ENCODE measurements around the gene CTIF. TPM values are rescaled to one million over a fixed set of nuclear protein-coding genes. Genes with fewer than 3 reads are reported as not detected.

Gene CTIF
- total and polyA plus RNA-seq, 12 donors = 20.5 to 159 (median 57.0) TPM

- Histone ChIP-seq H3K36me3 (replicated peaks in 1 of 2) (no peaks in the 10 kb centered on the region), H3K4me1 (replicated peaks in 1 of 2) (peaks cover 15 to 31% of the 10 kb centered on the region in 2 donors), H3K4me3 (no peak overlapping the region), H3K27ac (no peak overlapping the region), H3K9me3 (replicated peaks in 1 of 3) (no peaks in the 10 kb centered on the region), H3K27me3 (no peaks in the 10 kb centered on the region)
- TF ChIP-seq POLR2A (IDR thresholded peaks at IDR 0.05) = no peak
- TF ChIP-seq CTCF (IDR thresholded peaks at IDR 0.05) = no peak
- no peak for DNase-seq
- WGBS, 4 donors = 93 to 100% (median 97%) methylated on average over 4 to 6 of the region's 6 CpGs
- intact Hi-C loops (cut with DNase I) = no loop called here
Measured at GRCh38 chr18:48720655-48721025, 181.8 kb downstream of the CTIF start.

- H3K36me3 ChIP-seq (replicated peaks in 1 of 2) = no peaks in the 10 kb centered on the region
- no peaks in the 10 kb centered on the region for H3K27me3 ChIP-seq
- no peak for TF ChIP-seq CTCF (IDR thresholded peaks at IDR 0.05)
- no peak for TF ChIP-seq POLR2A (IDR thresholded peaks at IDR 0.05)
- DNase-seq = no peak
- no peaks in the 10 kb centered on the region for H3K9me3 ChIP-seq (replicated peaks in 1 of 3)
- 76 to 100% (median 82%) methylated on average over 3 to 8 of the region's 8 CpGs for WGBS, 4 donors
- intact Hi-C loops (cut with DNase I) = no loop called here
- no peak overlapping the region for H3K27ac ChIP-seq
- H3K4me3 ChIP-seq = no peak overlapping the region
- H3K4me1 ChIP-seq (replicated peaks in 1 of 2) = peaks cover 15 to 25% of the 10 kb centered on the region in 2 donors
Measured at GRCh38 chr18:48721312-48721711, 182.5 kb downstream of the CTIF start.

DNA sequence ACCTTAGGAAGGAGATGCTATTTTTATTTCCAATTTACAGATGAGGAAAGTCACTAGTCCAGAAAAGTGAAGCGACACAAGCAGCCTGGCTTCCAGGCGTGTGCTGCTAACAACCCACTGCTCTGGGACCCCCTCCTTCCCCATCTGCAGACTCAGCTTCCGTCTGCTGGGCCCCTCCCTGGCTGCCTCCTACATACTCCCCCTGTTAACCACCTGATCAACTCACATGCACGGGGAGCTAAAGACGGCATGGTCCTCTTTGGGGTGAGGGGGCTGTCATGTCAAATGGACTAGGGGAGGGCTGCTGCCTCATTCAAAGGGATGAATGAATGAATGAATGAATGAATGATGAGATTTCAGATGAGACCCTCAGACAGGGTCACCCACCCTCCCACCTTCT is 184.2 kb downstream of the CTIF start:
- Histone ChIP-seq H3K4me3 (no peak overlapping the region), H3K27me3 (no peaks in the 10 kb centered on the region), H3K4me1 (replicated peaks in 1 of 2) (peaks cover 15 to 22% of the 10 kb centered on the region in 2 donors), H3K36me3 (replicated peaks in 1 of 2) (no peaks in the 10 kb centered on the region), H3K9me3 (replicated peaks in 1 of 3) (no peaks in the 10 kb centered on the region), H3K27ac (no peak overlapping the region)
- TF ChIP-seq POLR2A (IDR thresholded peaks at IDR 0.05) (no peak), CTCF (IDR thresholded peaks at IDR 0.05) (no peak)
- DNase-seq = no peak
- intact Hi-C loops (cut with DNase I) = no loop called here
- WGBS, 4 donors = 92 to 96% (median 95%) methylated on average over 5 of the region's 5 CpGs

DNA sequence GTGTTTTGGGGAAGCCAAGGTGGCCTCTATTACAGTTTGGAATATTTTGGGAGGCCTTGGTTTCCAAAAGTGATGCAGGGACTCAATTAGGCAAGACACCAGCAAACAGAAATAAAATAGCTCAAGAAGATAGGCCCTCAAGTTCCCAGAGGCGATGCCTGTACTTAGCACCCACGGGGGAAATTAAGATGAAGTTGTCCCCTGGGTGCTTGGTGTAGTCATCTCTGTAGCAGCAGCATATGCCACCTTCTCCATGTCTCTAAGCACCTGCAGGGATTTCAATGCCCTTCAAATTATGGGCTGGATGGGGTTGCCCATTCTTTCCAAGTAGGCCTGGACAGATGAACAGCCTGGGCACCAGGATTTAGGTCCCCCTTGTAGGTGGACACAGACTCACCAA is 185.0 kb downstream of the CTIF start:
- 90 to 100% (median 97%) methylated on average over 2 of the region's 2 CpGs for WGBS, 4 donors
- H3K36me3 ChIP-seq (replicated peaks in 1 of 2) = no peaks in the 10 kb centered on the region
- H3K27ac ChIP-seq = no peak overlapping the region
- TF ChIP-seq CTCF (IDR thresholded peaks at IDR 0.05) = no peak
- no peak for TF ChIP-seq POLR2A (IDR thresholded peaks at IDR 0.05)
- no peaks in the 10 kb centered on the region for H3K9me3 ChIP-seq (replicated peaks in 1 of 3)
- H3K4me1 ChIP-seq (replicated peaks in 1 of 2) = peaks cover 15 to 22% of the 10 kb centered on the region in 2 donors
- intact Hi-C loops (cut with DNase I) = no loop called here
- DNase-seq = no peak
- no peak overlapping the region for H3K4me3 ChIP-seq
- H3K27me3 ChIP-seq = no peaks in the 10 kb centered on the region
